NT2/D1 (cell line): ENCODE measurements around the gene CACNA1E.

ENCODE experiments used
- SUZ12 ChIP-seq: IDR thresholded peaks from 2 replicates; pipeline ENCODE4 v1.6.1; 2011; ENCODE audit not compliant: insufficient read length, insufficient read depth; ENCODE audit errors: extremely low read depth
- YY1 ChIP-seq: IDR thresholded peaks from 2 replicates; pipeline ENCODE4 v1.6.1; 2011; ENCODE audit not compliant: insufficient read length, insufficient read depth

GRCh38 chr1:181568736-181569135, 85.4 kb downstream of the CACNA1E start:
- TF ChIP-seq SUZ12, result no peak
- TF ChIP-seq YY1, result no peak
